HUES48 (cell line): ENCODE data around the gene TRAF1.
A peak's percentile ranks its signal among the peaks of the same experiment; 100 is the strongest.
"Not testable (repeated sequence)": the region's sequence is repeated elsewhere in the genome, so short reads cannot be mapped to it uniquely, and the experiment has no call there.

Experiments used
- H3K27ac ChIP-seq: one replicate; pipeline ENCODE4 v1.7.0; 2013; ENCODE audit warnings: low read depth, low read length, inconsistent platforms
- H3K27me3 ChIP-seq: 2 replicates; pipeline ENCODE4 v1.6.1; 2013; ENCODE audit warnings: mild to moderate bottlenecking, low read length; ENCODE audit not compliant: control insufficient read depth, insufficient read depth
- H3K36me3 ChIP-seq: 2 replicates; pipeline ENCODE4 v1.6.1; 2013; ENCODE audit warnings: low read length; ENCODE audit not compliant: control insufficient read depth, insufficient read depth
- H3K4me1 ChIP-seq: 2 replicates; pipeline ENCODE4 v1.6.1; 2013; ENCODE audit warnings: mild to moderate bottlenecking, low read length; ENCODE audit not compliant: control insufficient read depth, insufficient read depth
- H3K4me3 ChIP-seq: 2 replicates; pipeline ENCODE4 v1.5.1; 2013; ENCODE audit warnings: mild to moderate bottlenecking, low read depth, low read length
- H3K9ac ChIP-seq: 2 replicates; pipeline ENCODE4 v1.6.1; 2013; ENCODE audit warnings: mild to moderate bottlenecking, low read depth, low read length, moderate library complexity
- H3K9me3 ChIP-seq: 2 replicates; pipeline ENCODE4 v1.6.1; 2013; ENCODE audit warnings: low read length; ENCODE audit not compliant: control insufficient read depth, insufficient read depth

TRAF1 gene

GRCh38 chr9:120926397-120926928 lies at the start of gene TRAF1:
TRAF1 (minus strand) TSS chr9:120926796; CDS start chr9:120926075, 721 bp downstream.
- H3K9ac ChIP-seq, result no peak within 1 kb of the TSS

GRCh38 chr9:120974921-120975320 lies 48.3 kb upstream of the TRAF1 start:
- H3K9ac ChIP-seq, result no peak overlapping the region
- no peaks in the 10 kb centered on the region for H3K27me3 ChIP-seq
- H3K4me3 ChIP-seq, result no peak overlapping the region
- no peak overlapping the region for H3K27ac ChIP-seq
- H3K9me3 ChIP-seq, result no peaks in the 10 kb centered on the region
- H3K4me1 ChIP-seq, result no peaks in the 10 kb centered on the region
- no peaks in the 10 kb centered on the region for H3K36me3 ChIP-seq

More at GRCh38 chr9:120926397-120926928, at the start of gene TRAF1:
- Histone ChIP-seq H3K9me3 (no peaks in the 10 kb centered on the region), H3K4me1 (peaks cover 25% of the 10 kb centered on the region), H3K4me3 (no peak within 1 kb of the TSS), H3K27ac (no peak within 1 kb of the TSS), H3K27me3 (peaks cover 9% of the 10 kb centered on the region), H3K36me3 (no peaks in the 10 kb centered on the region)

GRCh38 chr9:120974181-120974580 lies 47.6 kb upstream of the TRAF1 start:
- H3K4me1 ChIP-seq, result no peaks in the 10 kb centered on the region
- H3K36me3 ChIP-seq, result no peaks in the 10 kb centered on the region
- no peaks in the 10 kb centered on the region for H3K27me3 ChIP-seq
- H3K9me3 ChIP-seq, result no peaks in the 10 kb centered on the region
- no peak overlapping the region for H3K27ac ChIP-seq
- H3K4me3 ChIP-seq, result no peak overlapping the region
- H3K9ac ChIP-seq, result no peak overlapping the region

- Histone ChIP-seq H3K36me3 (no peaks in the 10 kb centered on the region), H3K27me3 (no peaks in the 10 kb centered on the region), H3K9ac (no peak overlapping the region), H3K9me3 (no peaks in the 10 kb centered on the region), H3K4me3 (no peak overlapping the region), H3K4me1 (no peaks in the 10 kb centered on the region), H3K27ac (no peak overlapping the region)
Observed at GRCh38 chr9:120971938-120972337, 45.3 kb upstream of the TRAF1 start.

- H3K27ac ChIP-seq, H3K27me3 ChIP-seq, H3K36me3 ChIP-seq: not testable (repeated sequence)
Observed at GRCh38 chr9:120971471-120971870, 44.9 kb upstream of the TRAF1 start.

GRCh38 chr9:120970244-120970643 lies 43.6 kb upstream of the TRAF1 start:
- no peak overlapping the region for H3K9ac ChIP-seq
- H3K9me3 ChIP-seq, result no peaks in the 10 kb centered on the region
- no peaks in the 10 kb centered on the region for H3K36me3 ChIP-seq
- H3K27ac ChIP-seq, result no peak overlapping the region
- H3K4me1 ChIP-seq, result peaks cover 13% of the 10 kb centered on the region
- H3K27me3 ChIP-seq, result no peaks in the 10 kb centered on the region
- no peak overlapping the region for H3K4me3 ChIP-seq

More at GRCh38 chr9:120971471-120971870, 44.9 kb upstream of the TRAF1 start:
- not testable (repeated sequence) for H3K4me1 ChIP-seq, H3K9me3 ChIP-seq, H3K4me3 ChIP-seq, H3K9ac ChIP-seq

- H3K4me1 ChIP-seq, result peaks cover 22% of the 10 kb centered on the region
- H3K27ac ChIP-seq, result peak overlapping the region; percentile 42
- H3K9ac ChIP-seq, result no peak overlapping the region
- no peaks in the 10 kb centered on the region for H3K9me3 ChIP-seq
- H3K36me3 ChIP-seq, result no peaks in the 10 kb centered on the region
- no peaks in the 10 kb centered on the region for H3K27me3 ChIP-seq
- no peak overlapping the region for H3K4me3 ChIP-seq
Observed at GRCh38 chr9:120966013-120966369, 39.4 kb upstream of the TRAF1 start.

- Histone ChIP-seq H3K27ac (peak overlapping the region; percentile 42), H3K36me3 (no peaks in the 10 kb centered on the region)
Observed at GRCh38 chr9:120965344-120966012, 38.9 kb upstream of the TRAF1 start.

GRCh38 chr9:120961936-120962335 lies 35.3 kb upstream of the TRAF1 start:
- H3K4me1 ChIP-seq, result peaks cover 22% of the 10 kb centered on the region
- H3K9me3 ChIP-seq, result no peaks in the 10 kb centered on the region
- no peak overlapping the region for H3K4me3 ChIP-seq
- H3K27me3 ChIP-seq, result no peaks in the 10 kb centered on the region
- no peak overlapping the region for H3K27ac ChIP-seq
- H3K36me3 ChIP-seq, result no peaks in the 10 kb centered on the region
- no peak overlapping the region for H3K9ac ChIP-seq

More at GRCh38 chr9:120965344-120966012, 38.9 kb upstream of the TRAF1 start:
- Histone ChIP-seq H3K9ac (no peak overlapping the region), H3K9me3 (no peaks in the 10 kb centered on the region), H3K4me1 (peaks cover 22% of the 10 kb centered on the region), H3K27me3 (no peaks in the 10 kb centered on the region), H3K4me3 (no peak overlapping the region)

- Histone ChIP-seq H3K9ac (no peak overlapping the region), H3K4me1 (peaks cover 8% of the 10 kb centered on the region), H3K27me3 (no peaks in the 10 kb centered on the region), H3K27ac (no peak overlapping the region), H3K4me3 (no peak overlapping the region), H3K36me3 (no peaks in the 10 kb centered on the region), H3K9me3 (no peaks in the 10 kb centered on the region)
Observed at GRCh38 chr9:120960001-120960400, 33.4 kb upstream of the TRAF1 start.

GRCh38 chr9:120956862-120957261 lies 30.3 kb upstream of the TRAF1 start:
- no peaks in the 10 kb centered on the region for H3K27me3 ChIP-seq
- H3K9ac ChIP-seq, result no peak overlapping the region
- no peak overlapping the region for H3K27ac ChIP-seq
- H3K36me3 ChIP-seq, result no peaks in the 10 kb centered on the region
- H3K4me3 ChIP-seq, result no peak overlapping the region
- H3K9me3 ChIP-seq, result no peaks in the 10 kb centered on the region
- H3K4me1 ChIP-seq, result peaks cover 5% of the 10 kb centered on the region
